Measurements from ENCODE around the gene NOP14.
"Not testable (repeated sequence)": the region's sequence is repeated elsewhere in the genome, so short reads cannot be mapped to it uniquely, and the experiment has no call there.

DNA sequence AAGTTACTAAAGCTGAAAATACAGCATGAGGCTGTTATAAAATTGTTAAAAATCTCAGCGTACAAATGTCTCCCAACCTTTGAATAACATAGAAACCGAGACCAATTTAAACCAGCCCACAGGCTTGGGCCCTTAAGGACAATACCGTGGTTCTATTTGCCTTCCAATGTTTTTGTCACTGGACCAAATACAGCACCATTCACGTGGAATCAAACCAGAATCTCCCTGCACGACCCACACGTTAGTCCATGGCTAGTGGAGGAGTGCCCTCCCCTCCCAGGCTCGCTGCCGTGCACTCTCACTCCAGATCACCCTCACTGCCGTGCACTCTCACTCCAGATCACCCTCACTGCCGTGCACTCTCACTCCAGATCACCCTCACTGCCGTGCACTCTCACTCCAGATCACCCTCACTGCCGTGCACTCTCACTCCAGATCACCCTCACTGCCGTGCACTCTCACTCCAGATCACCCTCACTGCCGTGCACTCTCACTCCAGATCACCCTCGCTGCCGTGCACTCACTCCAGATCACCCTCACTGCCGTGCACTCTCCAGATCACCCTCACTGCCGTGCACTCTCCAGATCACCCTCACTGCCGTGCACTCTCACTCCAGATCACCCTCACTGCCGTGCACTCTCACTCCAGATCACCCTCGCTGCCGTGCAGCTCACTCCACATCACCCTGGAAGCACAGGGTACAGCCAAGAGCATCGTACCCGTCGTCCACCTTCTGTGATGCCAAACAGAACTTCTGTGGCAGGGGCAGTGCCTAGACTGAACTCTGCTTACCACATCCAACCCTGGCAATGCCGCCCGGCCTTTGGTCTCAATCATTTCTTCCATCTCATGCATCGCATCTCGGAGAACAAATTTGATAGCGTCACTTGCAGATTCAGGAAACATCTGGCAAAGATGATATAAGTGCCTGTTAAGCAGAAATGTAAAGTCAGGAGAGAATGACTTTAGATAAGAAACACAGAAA, 17.3 kb downstream of the NOP14 start:
- not testable (repeated sequence) for TF ChIP-seq EZH2 (IDR thresholded peaks at IDR 0.05; ENCODE audit: insufficient read depth, poor library complexity, severe bottlenecking); EZH2phosphoT487 (IDR thresholded peaks at IDR 0.05; ENCODE audit: insufficient read depth, low read depth)
